Neural progenitor cell (in vitro differentiated cells): ENCODE data around the gene ARF1.

Experiments
- CTCF ChIP-seq: fragments of 200-600 bp; sonication (generic); IDR thresholded peaks from 2 replicates; pipeline ENCODE4 v1.5.1; 2017; ENCODE audit warnings: antibody characterized with exemption, mild to moderate bottlenecking
- EZH2 ChIP-seq: fragments of 200-600 bp; sonication (generic); IDR thresholded peaks from 2 replicates; pipeline ENCODE4 v1.6.1; 2017; ENCODE audit warnings: antibody characterized with exemption, mild to moderate bottlenecking, moderate library complexity

- TF ChIP-seq CTCF, result no peak
- no peak for TF ChIP-seq EZH2
Observed at GRCh38 chr1:228099331-228099732, 16.8 kb downstream of the ARF1 start.
